Activated naive CD4-positive, alpha-beta T cell treated with anti-CD3 and anti-CD28 coated beads for 36 hours (primary cell): ENCODE data around the gene UVSSA. TPM values are rescaled to one million over a fixed set of nuclear protein-coding genes. Genes with fewer than 3 reads are reported as not detected.

Source experiments
- CTCF ChIA-PET: fragments of 350-600 bp; sonication (Branson Sonifier 250); formaldehyde crosslinking; loops from one replicate; lab custom pipeline; 2021; ENCODE audit warnings: antibody characterized with exemption; lab: Charles Lee
- DNase-seq: peaks from one replicate; pipeline ENCODE4 v3.0.0-alpha.2; 2020
- H3K27ac Mint-ChIP-seq: one replicate; pipeline ENCODE4 v1.8.0; 2021; ENCODE audit warnings: mild to moderate bottlenecking, mixed read lengths
- H3K27me3 Mint-ChIP-seq: one replicate; pipeline ENCODE4 v1.8.0; 2021; ENCODE audit warnings: low read depth, mixed read lengths
- H3K36me3 Mint-ChIP-seq: one replicate; pipeline ENCODE4 v1.8.0; 2021; ENCODE audit warnings: low read depth, mixed read lengths
- H3K4me1 Mint-ChIP-seq: one replicate; pipeline ENCODE4 v1.8.0; 2021; ENCODE audit warnings: low read depth, mixed read lengths
- H3K4me3 Mint-ChIP-seq: one replicate; pipeline ENCODE4 v1.8.0; 2021; ENCODE audit warnings: mild to moderate bottlenecking, moderate library complexity, mixed read lengths
- H3K9me3 Mint-ChIP-seq: one replicate; pipeline ENCODE4 v1.8.0; 2021; ENCODE audit warnings: mixed read lengths
- intact Hi-C: fragments of 100-400 bp; cut with micrococcal nuclease; formaldehyde crosslinking; loops from one replicate; pipeline ENCODE4 v1.15.1; 2023
- total RNA-seq, 2 experiments: library from RNA; stranded (reverse); gene quantifications; one replicate each; pipeline ENCODE4 v1.2.3, GENCODE V29; 2021

Gene UVSSA
- 10 to 100 TPM; 20.0 to 24.3 TPM for total RNA-seq

- Mint-ChIP-seq H3K4me1 (peaks cover 46% of the 10 kb centered on the region), H3K27ac (peak within 1 kb of the TSS; percentile 78), H3K36me3 (no peaks in the 10 kb centered on the region), H3K4me3 (peak within 1 kb of the TSS; percentile 80), H3K27me3 (no peaks in the 10 kb centered on the region), H3K9me3 (no peaks in the 10 kb centered on the region)
- intact Hi-C loops = loop anchor here (1.0 to 10.0 kb wide), 11 partner anchors 10 to 673 kb away; partner anchors contain the start of genes ATP5ME, CTBP1, FGFRL1 and MAEA
- peak; percentile 100 for DNase-seq
- CTCF ChIA-PET = interaction anchor here (0.6 to 1.9 kb wide), 7 partner anchors 10 to 216 kb away, joined by 3 to 5 read pairs (median 3); no protein-coding TSS in a partner anchor
These were observed at the start of gene UVSSA for GRCh38 chr4:1346781-1347409. Gene UVSSA, plus strand, starts transcription at chr4:1347208. Its CDS starts 884 bp downstream, at chr4:1348092.

- no peaks in the 10 kb centered on the region for H3K9me3 Mint-ChIP-seq
These were observed 49.3 kb upstream of the UVSSA start for GRCh38 chr4:1297456-1298325.

GRCh38 chr4:1298461-1298860 lies 48.5 kb upstream of the UVSSA start:
- no peaks in the 10 kb centered on the region for H3K27me3 Mint-ChIP-seq
- H3K36me3 Mint-ChIP-seq = peaks cover 13% of the 10 kb centered on the region
- H3K27ac Mint-ChIP-seq = peak overlapping the region; percentile 24
- no peak overlapping the region for H3K4me3 Mint-ChIP-seq
- no peak for DNase-seq
- intact Hi-C loops = no loop called here
- CTCF ChIA-PET = no interaction called here
- H3K4me1 Mint-ChIP-seq = peaks cover 64% of the 10 kb centered on the region
- no peaks in the 10 kb centered on the region for H3K9me3 Mint-ChIP-seq

More at GRCh38 chr4:1297456-1298325, 49.3 kb upstream of the UVSSA start:
- H3K4me1 Mint-ChIP-seq = peaks cover 71% of the 10 kb centered on the region
- H3K4me3 Mint-ChIP-seq = no peak overlapping the region
- H3K27ac Mint-ChIP-seq = no peak overlapping the region
- intact Hi-C loops = no loop called here
- no peak for DNase-seq
- CTCF ChIA-PET = no interaction called here
- H3K27me3 Mint-ChIP-seq = no peaks in the 10 kb centered on the region
- peaks cover 12% of the 10 kb centered on the region for H3K36me3 Mint-ChIP-seq

- Mint-ChIP-seq H3K27ac (peak overlapping the region; percentile 25), H3K36me3 (peaks cover 13% of the 10 kb centered on the region), H3K27me3 (no peaks in the 10 kb centered on the region), H3K4me1 (peaks cover 56% of the 10 kb centered on the region), H3K9me3 (no peaks in the 10 kb centered on the region), H3K4me3 (no peak overlapping the region)
- intact Hi-C loops = no loop called here
- DNase-seq = no peak
- CTCF ChIA-PET = no interaction called here
These were observed 47.6 kb upstream of the UVSSA start for GRCh38 chr4:1299301-1299860.

GRCh38 chr4:1300466-1301455 lies 46.2 kb upstream of the UVSSA start:
- Mint-ChIP-seq H3K27ac (peak overlapping the region; percentile 44), H3K36me3 (peaks cover 19% of the 10 kb centered on the region), H3K27me3 (no peaks in the 10 kb centered on the region), H3K9me3 (no peaks in the 10 kb centered on the region), H3K4me3 (no peak overlapping the region), H3K4me1 (peaks cover 57% of the 10 kb centered on the region)
- intact Hi-C loops = no loop called here
- CTCF ChIA-PET = interaction anchor here (0.6 to 0.7 kb wide), 2 partner anchors 61 to 246 kb away, joined by 3 to 4 read pairs; no protein-coding TSS in a partner anchor
- DNase-seq = peak; percentile 71

GRCh38 chr4:1302159-1302558 lies 44.8 kb upstream of the UVSSA start:
- Mint-ChIP-seq H3K4me3 (no peak overlapping the region), H3K4me1 (peaks cover 62% of the 10 kb centered on the region), H3K9me3 (no peaks in the 10 kb centered on the region), H3K36me3 (peaks cover 20% of the 10 kb centered on the region), H3K27ac (no peak overlapping the region), H3K27me3 (no peaks in the 10 kb centered on the region)
- intact Hi-C loops = no loop called here
- CTCF ChIA-PET = no interaction called here
- no peak for DNase-seq

- Mint-ChIP-seq H3K9me3 (no peaks in the 10 kb centered on the region), H3K4me3 (no peak overlapping the region), H3K27ac (peak overlapping the region; percentile 82), H3K27me3 (no peaks in the 10 kb centered on the region), H3K36me3 (peaks cover 18% of the 10 kb centered on the region), H3K4me1 (peaks cover 69% of the 10 kb centered on the region)
- no peak for DNase-seq
- intact Hi-C loops = loop anchor here (5.0 kb wide), 1 partner anchor 42 kb away; the partner anchor contains the start of gene UVSSA
- CTCF ChIA-PET = no interaction called here
These were observed 41.7 kb upstream of the UVSSA start for GRCh38 chr4:1305261-1305711.

- H3K27me3 Mint-ChIP-seq = no peaks in the 10 kb centered on the region
- intact Hi-C loops = loop anchor here (2.0 to 5.0 kb wide), 2 partner anchors 15 to 41 kb away; partner anchors contain the start of gene UVSSA
- no peaks in the 10 kb centered on the region for H3K9me3 Mint-ChIP-seq
- H3K4me3 Mint-ChIP-seq = no peak overlapping the region
- peak overlapping the region; percentile 82 for H3K27ac Mint-ChIP-seq
- peaks cover 19% of the 10 kb centered on the region for H3K36me3 Mint-ChIP-seq
- DNase-seq = peak; percentile 63
- CTCF ChIA-PET = no interaction called here
- peaks cover 68% of the 10 kb centered on the region for H3K4me1 Mint-ChIP-seq
These were observed 41.1 kb upstream of the UVSSA start for GRCh38 chr4:1305781-1306455.

GRCh38 chr4:1307951-1308735 lies 38.9 kb upstream of the UVSSA start:
- no peaks in the 10 kb centered on the region for H3K27me3 Mint-ChIP-seq
- no peak for DNase-seq
- intact Hi-C loops = loop anchor here (2.0 to 5.0 kb wide), 2 partner anchors 17 to 39 kb away; partner anchors contain the start of gene UVSSA
- H3K27ac Mint-ChIP-seq = peak overlapping the region; percentile 16
- H3K4me1 Mint-ChIP-seq = peaks cover 64% of the 10 kb centered on the region
- no peaks in the 10 kb centered on the region for H3K9me3 Mint-ChIP-seq
- no peak overlapping the region for H3K4me3 Mint-ChIP-seq
- CTCF ChIA-PET = interaction anchor here (1.1 kb wide), 2 partner anchors 10 to 22 kb away, joined by 3 to 6 read pairs; no protein-coding TSS in a partner anchor
- peaks cover 23% of the 10 kb centered on the region for H3K36me3 Mint-ChIP-seq

- Mint-ChIP-seq H3K27ac (peak overlapping the region; percentile 72), H3K27me3 (no peaks in the 10 kb centered on the region), H3K4me1 (peaks cover 67% of the 10 kb centered on the region), H3K4me3 (peak overlapping the region; percentile 67), H3K36me3 (peaks cover 31% of the 10 kb centered on the region), H3K9me3 (no peaks in the 10 kb centered on the region)
- CTCF ChIA-PET = interaction anchor here (0.9 to 1.1 kb wide), 4 partner anchors 9 to 41 kb away, joined by 3 to 6 read pairs (median 4); no protein-coding TSS in a partner anchor
- intact Hi-C loops = loop anchor here (5.0 kb wide), 1 partner anchor 38 kb away; the partner anchor contains the start of gene UVSSA
- peak; percentile 70 for DNase-seq
These were observed 37.6 kb upstream of the UVSSA start for GRCh38 chr4:1309261-1310010.
